Measurements from ENCODE around the gene SF3B4. TPM values are rescaled to one million over a fixed set of nuclear protein-coding genes. Genes with fewer than 3 reads are reported as not detected.
A peak's percentile ranks its signal among the peaks of the same experiment; 100 is the strongest.

Gene SF3B4
- total RNA-seq (2016; rRNA removed; fragmentation: Illumina TruSeq; extraction: Trizol) (14.8 and 24.6 TPM in 2 replicates), polyA plus RNA-seq (2011; rRNA removed) (13.8 and 14.6 TPM in 2 replicates), polyA minus RNA-seq (2011; rRNA and poly(A)+ RNA removed; ENCODE audit: low replicate concordance) (14.9 and 44.2 TPM in 2 replicates), Bru-seq, nascent RNA (percentile 91 among the genes with signal in this experiment), BruChase-seq, experiment 1, labeled RNA remaining after a 6-hour chase (percentile 91 among the genes with signal in this experiment), BruChase-seq, experiment 2, labeled RNA remaining after a 2-hour chase (percentile 93 among the genes with signal in this experiment)
- 3.4 and 4.9 TPM in 2 replicates for total RNA-seq (2016; cell fraction: cytosol; rRNA removed; fragmentation: Illumina TruSeq; extraction: Trizol; ENCODE audit: low read depth)
- total RNA-seq (2016; cell fraction: insoluble cytoplasmic fraction; rRNA removed; fragmentation: Illumina TruSeq; extraction: Trizol) = 11.6 and 24.9 TPM in 2 replicates
- total RNA-seq (2016; cell fraction: membrane; rRNA removed; fragmentation: Illumina TruSeq; extraction: Trizol) = 10.3 and 11.6 TPM in 2 replicates
- 11.4 and 16.3 TPM in 2 replicates for total RNA-seq (2016; cell fraction: nucleus; rRNA removed; fragmentation: Illumina TruSeq; extraction: Trizol)
- 9.1 and 10.1 TPM in 2 replicates for polyA plus RNA-seq (2011; cell fraction: cytosol; rRNA removed)
- polyA plus RNA-seq (2011; cell fraction: nucleus; rRNA removed) = 10.6 and 12.6 TPM in 2 replicates
- 36.2 and 39.4 TPM in 2 replicates for polyA plus RNA-seq (2012)
- polyA plus RNA-seq (2016; cell fraction: cytosol; fragmentation: Illumina TruSeq; extraction: Trizol; ENCODE audit: low read depth) = 11.3 and 13.8 TPM in 2 replicates
- 37.5 and 53.9 TPM in 2 replicates for polyA plus RNA-seq (2016; cell fraction: insoluble cytoplasmic fraction; fragmentation: Illumina TruSeq; extraction: Trizol; ENCODE audit: low read depth)
- polyA plus RNA-seq (2016; cell fraction: membrane; fragmentation: Illumina TruSeq; extraction: Trizol; ENCODE audit: low read depth) = 17.3 and 22.1 TPM in 2 replicates
- 28.9 and 31.3 TPM in 2 replicates for polyA plus RNA-seq (2016; cell fraction: nucleus; fragmentation: Illumina TruSeq; extraction: Trizol; ENCODE audit: insufficient read depth, low read depth)
- polyA minus RNA-seq (2011; cell fraction: cytosol; rRNA and poly(A)+ RNA removed) = 14.8 and 15.7 TPM in 2 replicates
- polyA minus RNA-seq (2011; cell fraction: nucleus; rRNA and poly(A)+ RNA removed) = 12.9 and 16.2 TPM in 2 replicates
- long read RNA-seq, experiment 1, transcript SF3B4-201 (6 exons, 2,085 nt) = major isoform, 45 of 53 reads
- long read RNA-seq, experiment 1, partial matches to known transcripts = 8 of 53 reads
- long read RNA-seq, experiment 1, other reads (novel, unspliced or antisense) = 0 of 53 reads
- long read RNA-seq, experiment 2, transcript SF3B4-201 (6 exons, 2,085 nt) = major isoform, 96 of 164 reads
- long read RNA-seq, experiment 2, partial matches to known transcripts = 66 of 164 reads
- long read RNA-seq, experiment 2, other reads (novel, unspliced or antisense) = 2 of 164 reads

- in situ Hi-C loops (cut with HindIII; ENCODE audit: extremely low pct_ligation_motif_present, low pct_unique_long_range_greater_than_20kb) (no loop called here), intact Hi-C loops (cut with micrococcal nuclease; ENCODE audit: unreplicated experiment) (loop anchor here (1.0 kb wide), 1 partner anchor 25 kb away; no protein-coding TSS in a partner anchor)
- BruUV-seq (replicated peaks) = TSS peak; percentile 98
- H2AFZ ChIP-seq (ENCODE audit: low read length) = no peak within 1 kb of the TSS
- 0% methylated on average over 29 of the region's 47 CpGs for WGBS (ENCODE audit: low lambda C conversion rate)
- 0 out of 2 replicates have a peak, but pooled peaks cover 3% of the 10 kb centered on the region for H4K20me1 ChIP-seq (ENCODE audit: insufficient read depth, low read length)
- H3K4me2 ChIP-seq (ENCODE audit: low read depth, low read length) = peak within 1 kb of the TSS; percentile 90
- peak; percentile 99 for ATAC-seq
- peak; percentile 79 for FAIRE-seq
- H3K9me3 ChIP-seq (ENCODE audit: low read length) = no peaks in the 10 kb centered on the region
- CTCF ChIA-PET (ENCODE audit: low intra/inter-chr PET ratio, low total read pairs) = no interaction called here
- H3K9ac ChIP-seq (ENCODE audit: insufficient read depth, low read depth, low read length) = peak within 1 kb of the TSS; percentile 85
- peak; percentile 87 for DNase-seq (ENCODE audit: low spot score)
- H3K79me2 ChIP-seq (ENCODE audit: insufficient read depth, low read length) = peaks cover 17% of the 10 kb centered on the region
- no peaks in the 10 kb centered on the region; a peak in 1 of 5 replicates for H3K27me3 ChIP-seq (ENCODE audit: control insufficient read depth in 1 of 2, insufficient read depth in 2 of 2, low read length in 2 of 2)
- peak within 1 kb of the TSS; percentile 88 for H3K27ac ChIP-seq (ENCODE audit: extremely low read length, insufficient read depth, low read length)
- H3K36me3 ChIP-seq (replicated peaks in 1 of 2; ENCODE audit: control insufficient read depth in 1 of 2, insufficient read depth in 2 of 2, low read length in 2 of 2) = peaks cover 13 to 36% of the 10 kb centered on the region in 2 experiments; a peak in 4 of 5 replicates
- peaks cover 30% of the 10 kb centered on the region for H3K4me1 ChIP-seq (ENCODE audit: insufficient read depth, low read length)
- H3K4me3 ChIP-seq (replicated peaks in 1 of 3; ENCODE audit: insufficient read depth in 1 of 3, low read depth in 2 of 3, low read length in 3 of 3) = peak within 1 kb of the TSS; percentile 90 to 99 (median 92)
- POLR2A ChIA-PET = interaction anchor here (0.7 to 2.3 kb wide), 9 partner anchors 8 to 258 kb away, joined by 3 to 27 read pairs (median 4); partner anchors contain the start of genes MTMR11, OTUD7B and SV2A
- TF ChIP-seq ZNF317 (CRISPR knock-in tag; IDR thresholded peaks at IDR 0.05) (0 out of 2 replicates have a peak, but pooled peaks have one; percentile 14), JUNB (CRISPR knock-in tag; IDR thresholded peaks at IDR 0.05; ENCODE audit: borderline replicate concordance) (no peak), HINFP (CRISPR knock-in tag; IDR thresholded peaks at IDR 0.05; ENCODE audit: low read depth) (no peak), ZFAT (CRISPR knock-in tag; conservative IDR thresholded peaks at IDR 0.05) (no peak), ARHGAP35 (CRISPR knock-in tag; IDR thresholded peaks at IDR 0.05; ENCODE audit: borderline replicate concordance) (peak; percentile 47; the same call in 1 of the 2 replicates), ZFP91 (CRISPR knock-in tag; IDR thresholded peaks at IDR 0.05; ENCODE audit: borderline replicate concordance) (peak; percentile 80; the same call in 1 of the 2 replicates), ISL2 (CRISPR knock-in tag; IDR thresholded peaks at IDR 0.05) (peak; percentile 37; the same call in 1 of the 2 replicates), MXI1 (IDR thresholded peaks at IDR 0.05; ENCODE audit: borderline replicate concordance, low read depth, low read length) (peak; percentile 82; the same call in 1 of the 3 replicates), ZBTB2 (CRISPR knock-in tag; IDR thresholded peaks at IDR 0.05; ENCODE audit: low read depth) (0 out of 2 replicates have a peak, but pooled peaks have one; percentile 49), ZNF572 (CRISPR knock-in tag; IDR thresholded peaks at IDR 0.05) (no peak), SRSF9 (IDR thresholded peaks at IDR 0.05; ENCODE audit: borderline replicate concordance, insufficient read depth, low read depth, low read length, poor library complexity, severe bottlenecking) (no peak)
Measured at GRCh38 chr1:149927563-149928400, at the start of gene SF3B4. TSS of gene SF3B4 (minus strand) at chr1:149927803. CDS start at chr1:149927759, 44 bp downstream.

Measured in HepG2 (cell line).